ENCODE measurements around the gene CYB561D1. TPM values are rescaled to one million over a fixed set of nuclear protein-coding genes. Genes with fewer than 3 reads are reported as not detected.

CYB561D1 gene
- total RNA-seq, 1 experiment from 2014 or later = 5.7 TPM

- POLR2A ChIA-PET (ENCODE audit: low non-redundant PET) = interaction anchor here (0.6 kb wide), 1 partner anchor 164 kb away, joined by 3 read pairs; no protein-coding TSS in a partner anchor
- no peaks in the 10 kb centered on the region for H3K4me1 ChIP-seq (ENCODE audit: insufficient read depth, low read length, poor library complexity, severe bottlenecking)
- H3K4me3 ChIP-seq (ENCODE audit: low read depth, low read length, poor library complexity, severe bottlenecking) = no peak overlapping the region
- DNase-seq (ENCODE audit: low spot score) = no peak
- CTCF ChIA-PET = no interaction called here
- peaks cover 53% of the 10 kb centered on the region for H3K27me3 ChIP-seq (replicated peaks; ENCODE audit: insufficient read depth, low read depth, low read length, poor library complexity)
- no peak overlapping the region for H3K27ac ChIP-seq (ENCODE audit: low read depth, low read length, poor library complexity, severe bottlenecking)
- intact Hi-C loops (cut with micrococcal nuclease; ENCODE audit: unreplicated experiment) = no loop called here
- TF ChIP-seq CTCF (conservative IDR thresholded peaks at IDR 0.05; ENCODE audit: low read depth, low read length) (no peak), EZH2 (IDR thresholded peaks at IDR 0.05; ENCODE audit: borderline replicate concordance, low read depth, low read length, poor library complexity, severe bottlenecking) (no peak)
- no TSS peak for BruUV-seq (replicated peaks)
- no peaks in the 10 kb centered on the region for H3K36me3 ChIP-seq (ENCODE audit: insufficient read depth, low read length, poor library complexity, severe bottlenecking)
- no peaks in the 10 kb centered on the region for H3K9me3 ChIP-seq (ENCODE audit: low read depth, low read length, poor library complexity, severe bottlenecking)
These were observed 14.6 kb upstream of the CYB561D1 start for GRCh38 chr1:109479311-109479710.

- peaks cover 48% of the 10 kb centered on the region for H3K27me3 ChIP-seq (replicated peaks; ENCODE audit: insufficient read depth, low read depth, low read length, poor library complexity)
- no peaks in the 10 kb centered on the region for H3K9me3 ChIP-seq (ENCODE audit: low read depth, low read length, poor library complexity, severe bottlenecking)
- H3K4me1 ChIP-seq (ENCODE audit: insufficient read depth, low read length, poor library complexity, severe bottlenecking) = peaks cover 2% of the 10 kb centered on the region
- intact Hi-C loops (cut with micrococcal nuclease; ENCODE audit: unreplicated experiment) = no loop called here
- no peaks in the 10 kb centered on the region for H3K36me3 ChIP-seq (ENCODE audit: insufficient read depth, low read length, poor library complexity, severe bottlenecking)
- no peak overlapping the region for H3K4me3 ChIP-seq (ENCODE audit: low read depth, low read length, poor library complexity, severe bottlenecking)
- H3K27ac ChIP-seq (ENCODE audit: low read depth, low read length, poor library complexity, severe bottlenecking) = no peak overlapping the region
- BruUV-seq (replicated peaks) = no TSS peak
- ChIA-PET CTCF (no interaction called here), POLR2A (ENCODE audit: low non-redundant PET) (interaction anchor here (0.6 kb wide), 1 partner anchor 165 kb away, joined by 3 read pairs; no protein-coding TSS in a partner anchor)
- DNase-seq (ENCODE audit: low spot score) = no peak
- no peak for TF ChIP-seq EZH2 (IDR thresholded peaks at IDR 0.05; ENCODE audit: borderline replicate concordance, low read depth, low read length, poor library complexity, severe bottlenecking)
- no peak for TF ChIP-seq CTCF (conservative IDR thresholded peaks at IDR 0.05; ENCODE audit: low read depth, low read length)
These were observed 14.0 kb upstream of the CYB561D1 start for GRCh38 chr1:109479901-109480300.

GRCh38 chr1:109481646-109482045 lies 12.2 kb upstream of the CYB561D1 start:
- CTCF ChIA-PET = no interaction called here
- Histone ChIP-seq H3K9me3 (ENCODE audit: low read depth, low read length, poor library complexity, severe bottlenecking) (no peaks in the 10 kb centered on the region), H3K4me3 (ENCODE audit: low read depth, low read length, poor library complexity, severe bottlenecking) (no peak overlapping the region), H3K36me3 (ENCODE audit: insufficient read depth, low read length, poor library complexity, severe bottlenecking) (no peaks in the 10 kb centered on the region), H3K27ac (ENCODE audit: low read depth, low read length, poor library complexity, severe bottlenecking) (no peak overlapping the region), H3K27me3 (replicated peaks; ENCODE audit: insufficient read depth, low read depth, low read length, poor library complexity) (peaks cover 31% of the 10 kb centered on the region), H3K4me1 (ENCODE audit: insufficient read depth, low read length, poor library complexity, severe bottlenecking) (peaks cover 8% of the 10 kb centered on the region)
- intact Hi-C loops (cut with micrococcal nuclease; ENCODE audit: unreplicated experiment) = no loop called here
- POLR2A ChIA-PET (ENCODE audit: low non-redundant PET) = no interaction called here
- TF ChIP-seq EZH2 (IDR thresholded peaks at IDR 0.05; ENCODE audit: borderline replicate concordance, low read depth, low read length, poor library complexity, severe bottlenecking) (no peak), CTCF (conservative IDR thresholded peaks at IDR 0.05; ENCODE audit: low read depth, low read length) (no peak)
- BruUV-seq (replicated peaks) = no TSS peak
- no peak for DNase-seq (ENCODE audit: low spot score)
